ENCODE measurements around the gene KCNJ13.

Gene KCNJ13

DNA sequence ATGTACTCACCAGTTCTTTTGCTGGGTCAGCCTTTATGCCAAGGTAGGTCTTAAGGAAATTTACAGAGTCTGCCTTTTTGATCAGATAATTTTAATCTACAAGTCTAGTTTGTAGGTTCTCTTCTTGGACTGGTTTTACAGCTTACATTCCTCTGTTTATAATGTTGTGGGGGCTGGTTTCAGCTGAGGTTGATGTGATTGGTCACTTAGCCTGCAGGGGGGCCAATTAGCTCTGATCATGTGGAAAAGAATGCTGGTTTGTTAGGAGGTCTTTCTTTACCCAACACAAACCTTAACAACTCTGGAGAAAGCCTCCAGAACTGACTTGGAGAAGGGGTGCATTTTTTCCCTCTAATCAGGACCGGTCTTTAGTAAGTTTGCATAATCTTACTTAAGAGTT is at the start of gene KCNJ13:
KCNJ13 (minus strand) TSS at position 131 of the 400 bp plus-strand sequence. CDS start 5,203 bp downstream, outside the sequence.
- in situ Hi-C loops (cut with HindIII; ENCODE audit: low sequenced_read_pairs), result no loop called here

DNA sequence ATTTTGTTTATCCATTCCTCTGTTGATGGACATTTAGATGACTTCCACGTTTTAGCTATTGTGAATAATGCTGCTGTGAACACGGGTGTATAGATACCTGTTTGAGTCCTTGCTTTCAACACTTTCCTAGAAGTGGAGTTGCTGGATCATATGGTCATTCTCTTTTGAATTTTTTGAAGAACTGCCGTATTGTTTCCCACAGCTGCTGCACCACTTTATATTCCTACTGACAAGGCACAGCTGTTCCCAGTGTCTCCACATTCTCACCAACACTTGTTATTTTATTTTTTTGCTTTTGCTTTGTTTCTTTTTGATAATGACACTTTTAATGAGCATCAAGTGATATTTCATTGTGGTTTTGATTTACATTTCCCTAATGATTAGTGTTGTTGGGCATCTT is 41.4 kb upstream of the KCNJ13 start:
- in situ Hi-C loops (cut with HindIII; ENCODE audit: low sequenced_read_pairs), result no loop called here

DNA sequence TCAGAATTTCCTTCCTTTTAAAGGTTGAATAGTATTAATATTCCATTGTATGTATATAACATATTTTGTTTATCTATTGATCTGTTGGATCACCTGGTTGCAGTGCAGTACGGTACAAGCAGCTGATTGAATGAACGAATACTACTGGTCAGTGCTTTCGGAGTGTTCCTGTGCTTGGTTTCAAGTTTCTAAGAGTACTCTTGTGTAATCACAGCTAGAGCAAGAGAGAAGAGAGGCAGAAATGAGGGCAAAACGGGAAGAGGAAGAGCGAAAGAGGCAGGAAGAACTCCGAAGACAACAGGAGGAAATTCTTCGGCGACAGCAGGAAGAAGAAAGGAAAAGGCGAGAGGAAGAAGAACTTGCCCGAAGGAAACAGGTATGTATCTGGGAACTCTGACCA is 40.3 kb upstream of the KCNJ13 start:
- in situ Hi-C loops (cut with HindIII; ENCODE audit: low sequenced_read_pairs), result no loop called here

DNA sequence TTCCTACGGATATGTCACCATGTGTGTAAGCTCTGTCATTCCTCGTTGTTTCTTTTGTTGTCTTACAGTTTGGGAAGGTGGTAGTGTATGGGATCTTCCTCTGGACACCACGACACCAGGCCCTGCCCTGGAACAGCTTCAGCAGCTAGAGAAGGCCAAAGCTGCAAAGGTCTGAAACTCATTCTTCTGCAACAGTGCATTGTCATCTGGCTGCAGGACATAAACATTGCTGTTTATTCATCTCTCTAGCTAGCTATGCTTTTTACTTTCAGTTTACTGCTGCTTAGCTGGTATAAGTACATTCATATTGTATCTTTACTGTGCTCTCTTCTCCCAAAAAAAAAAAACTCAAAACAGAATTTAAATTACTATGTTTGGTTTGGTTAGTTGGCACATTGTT is 39.2 kb upstream of the KCNJ13 start:
- in situ Hi-C loops (cut with HindIII; ENCODE audit: low sequenced_read_pairs), result no loop called here

DNA sequence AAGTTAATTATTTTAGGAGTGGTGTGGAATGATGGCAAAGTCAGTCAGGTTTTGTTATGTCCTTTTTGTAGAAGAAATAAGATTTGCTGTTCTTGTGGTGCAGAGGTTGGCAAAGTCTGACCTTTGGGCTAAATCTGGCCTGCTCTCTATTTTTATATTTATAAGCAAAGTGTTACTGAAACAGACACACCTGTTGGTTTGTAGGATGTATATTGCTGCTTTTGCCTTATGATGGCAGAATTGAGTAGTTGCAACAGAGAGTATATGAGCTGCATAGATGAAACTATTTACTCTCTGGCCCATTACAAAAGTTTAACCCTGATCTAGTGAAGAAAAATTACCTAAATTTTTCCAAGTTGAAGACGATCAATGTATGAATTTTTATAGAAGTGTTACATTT is 34.1 kb upstream of the KCNJ13 start:
- in situ Hi-C loops (cut with HindIII; ENCODE audit: low sequenced_read_pairs), result no loop called here

DNA sequence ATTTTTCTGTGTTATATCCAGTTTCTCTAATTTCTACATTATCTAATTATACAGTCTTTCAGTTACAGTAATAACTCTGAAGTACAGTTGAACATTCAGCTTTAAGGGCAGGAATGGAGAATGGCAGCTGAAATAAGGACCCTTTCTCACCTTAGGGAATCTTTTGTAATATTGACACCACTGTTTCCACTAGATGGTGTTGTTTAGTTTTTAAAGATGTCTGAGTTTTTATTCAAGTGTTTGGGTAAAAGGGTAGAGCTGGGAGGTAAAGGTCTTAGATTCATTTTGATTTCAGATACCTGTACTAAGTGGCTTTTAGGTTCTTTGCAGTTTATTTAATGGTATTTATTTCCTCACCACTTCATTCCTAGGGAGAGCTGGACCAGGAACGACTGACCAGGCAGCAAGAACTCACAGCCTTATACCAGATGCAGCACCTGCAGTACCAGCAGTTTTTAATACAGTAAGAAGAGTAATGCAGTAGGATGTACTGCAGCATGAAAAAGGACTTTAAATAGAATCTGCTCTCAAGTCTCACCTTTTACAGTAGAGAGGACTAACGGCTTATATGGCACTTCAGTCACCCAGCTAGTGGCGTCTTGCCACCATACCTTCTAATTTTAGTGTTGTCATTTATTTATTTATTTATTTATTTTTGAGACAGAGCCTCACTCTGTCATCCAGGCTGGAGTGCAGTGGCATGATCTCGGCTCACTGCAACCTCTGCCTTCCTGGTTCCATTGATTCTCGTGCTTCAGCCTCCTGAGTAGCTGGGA is 33.2 kb upstream of the KCNJ13 start:
- in situ Hi-C loops (cut with HindIII; ENCODE audit: low sequenced_read_pairs), result no loop called here

DNA sequence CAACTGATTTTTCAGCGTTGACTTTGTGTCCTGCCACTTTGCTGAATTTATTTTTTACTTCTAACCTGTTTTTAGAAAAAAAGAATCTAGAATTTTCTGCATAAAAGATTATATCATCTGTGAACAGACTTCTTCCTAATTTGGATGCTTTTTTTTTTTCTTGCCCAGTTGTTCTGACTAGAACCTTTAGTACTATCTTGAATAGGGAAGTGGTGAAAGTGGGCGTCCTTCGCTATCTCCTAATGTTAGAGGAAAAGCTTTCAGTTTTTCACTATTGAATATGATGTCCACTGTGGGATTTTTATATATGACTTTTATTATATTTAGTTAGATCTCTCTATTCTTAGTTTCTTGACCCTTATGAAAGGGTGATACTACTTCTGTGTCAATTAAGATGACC is 25.7 kb upstream of the KCNJ13 start:
- in situ Hi-C loops (cut with HindIII; ENCODE audit: low sequenced_read_pairs), result no loop called here

DNA sequence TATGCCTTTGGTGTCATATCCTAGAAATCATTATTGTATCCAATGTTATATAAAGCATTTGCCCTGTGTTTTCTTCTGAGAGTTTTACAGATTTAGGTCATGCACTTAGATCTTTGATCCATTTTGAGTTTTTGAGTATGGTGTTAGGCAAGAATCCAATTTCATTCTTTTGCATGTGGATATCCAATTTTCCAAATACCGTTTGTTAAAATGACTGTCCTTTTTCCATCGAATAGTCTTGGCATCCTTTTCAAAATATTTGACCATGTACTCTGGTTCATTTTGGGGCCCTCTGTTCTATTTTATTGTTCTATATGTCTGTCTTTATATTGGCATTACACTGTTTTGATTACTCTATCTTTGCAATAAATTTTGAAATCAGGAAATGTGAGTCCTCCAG is 23.8 kb upstream of the KCNJ13 start:
- in situ Hi-C loops (cut with HindIII; ENCODE audit: low sequenced_read_pairs), result no loop called here

DNA sequence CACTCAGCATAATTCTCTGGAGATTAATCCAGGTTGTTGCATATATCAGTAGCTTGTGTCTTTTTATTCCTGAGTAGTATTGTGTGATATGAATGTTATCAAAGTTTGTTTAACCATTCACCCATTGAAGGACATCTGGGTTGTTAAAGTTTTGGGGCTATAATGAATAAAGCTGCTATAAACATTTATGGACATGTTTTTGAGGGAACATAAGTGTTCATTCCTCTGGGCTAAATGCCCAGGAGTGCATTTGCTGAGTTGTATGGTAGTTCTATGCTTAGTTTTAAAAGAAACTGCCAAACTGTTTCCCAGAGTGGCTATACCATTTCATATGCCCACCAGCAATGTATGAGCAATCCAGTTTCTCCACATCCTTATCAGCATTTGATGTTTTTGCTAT is 21.8 kb upstream of the KCNJ13 start:
- in situ Hi-C loops (cut with HindIII; ENCODE audit: low sequenced_read_pairs), result no loop called here

DNA sequence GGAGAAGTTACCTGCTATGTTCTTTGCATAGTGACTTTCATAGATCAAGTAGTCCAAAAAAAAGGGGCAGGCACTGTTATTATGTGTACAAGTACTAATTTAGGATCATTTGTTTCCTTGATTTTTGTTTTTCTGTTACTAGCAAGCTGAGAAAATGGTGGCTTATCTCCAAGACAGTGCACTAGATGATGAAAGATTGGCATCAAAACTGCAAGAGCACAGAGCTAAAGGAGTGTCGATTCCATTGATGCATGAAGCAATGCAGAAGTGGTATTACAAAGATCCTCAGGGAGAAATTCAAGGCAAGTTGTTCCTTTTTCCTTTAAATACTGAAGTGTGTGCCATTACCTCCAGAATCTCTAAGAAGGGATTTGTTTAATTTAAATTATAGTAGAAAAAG is 19.6 kb upstream of the KCNJ13 start:
- in situ Hi-C loops (cut with HindIII; ENCODE audit: low sequenced_read_pairs), result no loop called here

DNA sequence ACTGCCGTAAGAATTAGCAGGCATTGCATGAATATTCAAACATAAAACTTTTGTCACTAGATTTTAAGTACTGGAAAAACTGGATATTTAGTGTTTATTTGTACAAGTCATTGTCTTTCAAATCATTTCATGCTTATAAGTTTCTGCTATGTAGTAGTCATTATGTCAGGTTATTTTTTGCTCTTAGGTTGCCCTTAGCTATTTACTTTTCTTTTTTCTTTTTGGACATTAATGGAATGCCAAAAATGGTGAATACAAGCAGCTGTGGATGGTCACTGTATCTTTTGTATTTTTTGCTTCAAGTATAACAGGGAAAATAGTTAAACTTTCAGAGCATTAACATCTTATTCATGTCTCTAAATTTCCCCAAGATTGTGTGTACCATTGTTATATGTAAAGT is 18.6 kb upstream of the KCNJ13 start:
- in situ Hi-C loops (cut with HindIII; ENCODE audit: low sequenced_read_pairs), result no loop called here

DNA sequence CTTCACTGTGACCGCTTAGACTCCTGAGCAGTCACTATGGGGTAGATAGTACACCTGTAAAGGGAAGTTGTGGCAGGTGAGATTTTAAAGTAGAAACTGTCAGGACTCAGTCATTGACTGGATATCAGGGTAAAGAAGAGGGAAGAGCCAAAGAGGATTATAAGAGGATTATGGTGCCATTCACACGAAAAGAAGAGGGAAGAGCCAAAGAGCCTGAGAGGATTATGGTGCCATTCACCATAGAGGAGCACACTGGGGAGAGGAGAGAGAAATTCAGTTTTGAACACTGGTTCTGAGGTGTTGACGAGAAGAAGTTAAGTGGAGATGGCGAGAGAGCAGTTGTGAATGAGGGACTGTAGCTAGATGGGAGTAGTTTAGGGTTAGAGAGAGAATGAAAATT is 16.9 kb upstream of the KCNJ13 start:
- in situ Hi-C loops (cut with HindIII; ENCODE audit: low sequenced_read_pairs), result no loop called here

DNA sequence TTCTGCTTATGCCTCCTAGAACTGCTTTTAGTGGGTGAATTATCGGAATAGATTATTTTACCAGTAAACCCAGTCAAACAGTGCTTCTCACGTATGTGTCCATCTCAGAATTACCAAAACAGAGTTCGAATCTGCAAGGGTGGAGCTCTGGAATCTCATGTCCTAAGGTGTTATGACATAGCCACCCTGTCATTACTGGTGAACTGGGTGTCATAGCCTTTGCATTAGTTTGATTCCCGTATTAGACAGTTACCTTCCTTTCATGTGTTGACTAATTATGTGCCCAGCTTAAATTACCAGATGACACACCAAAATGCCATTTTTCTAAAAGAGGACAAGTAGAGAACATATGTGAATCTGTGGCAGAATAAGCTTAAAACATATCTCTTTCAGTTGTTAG is 15.2 kb upstream of the KCNJ13 start:
- in situ Hi-C loops (cut with HindIII; ENCODE audit: low sequenced_read_pairs), result no loop called here

DNA sequence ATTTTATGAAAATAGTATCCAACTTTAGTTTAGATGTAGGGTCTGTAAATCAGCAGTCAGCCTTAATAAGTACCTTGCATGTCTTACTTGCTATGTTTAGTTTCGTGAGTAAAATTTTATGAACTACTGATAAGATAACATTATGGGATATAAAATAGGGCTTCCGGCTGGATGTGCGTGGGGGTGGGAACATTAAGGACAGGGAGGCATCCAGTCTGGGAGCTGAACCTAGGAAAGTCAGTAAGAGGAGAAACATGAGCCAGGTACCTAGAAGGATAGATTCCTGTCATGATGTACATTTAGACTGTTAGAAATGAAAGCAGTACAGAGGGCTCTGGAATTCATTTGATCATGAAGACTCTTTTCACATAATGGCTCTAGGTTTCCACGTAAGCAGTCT is 12.7 kb upstream of the KCNJ13 start:
- in situ Hi-C loops (cut with HindIII; ENCODE audit: low sequenced_read_pairs), result loop anchor here (5.0 kb wide), 1 partner anchor 33 kb away; no protein-coding TSS in a partner anchor

DNA sequence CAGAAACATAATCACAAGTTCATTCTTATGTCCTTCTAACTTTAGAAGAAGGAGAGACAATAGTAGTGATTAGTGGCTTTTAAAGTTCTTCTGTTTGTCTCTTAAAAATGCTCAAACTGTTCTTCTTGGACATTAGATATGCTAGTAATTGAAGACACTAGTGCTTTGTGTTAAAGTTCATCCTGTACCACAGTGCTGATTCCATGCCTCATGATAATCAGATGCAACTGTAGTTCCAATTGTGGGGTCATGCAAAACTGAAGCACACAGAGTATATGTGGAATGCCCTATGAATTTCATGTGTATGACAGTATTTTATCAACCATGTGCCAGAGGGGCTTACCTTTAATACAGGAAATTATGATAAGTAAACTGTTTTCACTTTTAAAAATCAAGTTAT is 11.4 kb upstream of the KCNJ13 start:
- in situ Hi-C loops (cut with HindIII; ENCODE audit: low sequenced_read_pairs), result loop anchor here (5.0 kb wide), 1 partner anchor 34 kb away; no protein-coding TSS in a partner anchor

DNA sequence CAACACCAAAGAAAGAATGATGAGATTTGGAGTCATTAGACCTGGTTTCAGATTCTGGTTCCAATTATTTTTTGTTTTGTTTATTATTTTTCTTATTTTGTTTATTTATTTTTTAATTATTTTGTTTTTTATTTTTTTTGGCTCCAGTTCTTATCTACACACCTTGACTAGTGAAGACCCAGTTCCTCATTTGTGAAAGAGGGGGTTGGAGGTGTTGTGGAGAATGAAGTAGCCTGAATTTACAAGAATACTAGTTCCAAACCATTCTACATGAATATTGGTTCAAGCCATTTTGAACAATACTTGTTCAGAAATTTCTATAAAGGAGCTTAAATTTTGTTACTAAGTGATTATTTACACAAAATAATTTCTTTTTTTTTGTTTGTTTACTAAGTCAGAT is 6.9 kb upstream of the KCNJ13 start:
- in situ Hi-C loops (cut with HindIII; ENCODE audit: low sequenced_read_pairs), result no loop called here

DNA sequence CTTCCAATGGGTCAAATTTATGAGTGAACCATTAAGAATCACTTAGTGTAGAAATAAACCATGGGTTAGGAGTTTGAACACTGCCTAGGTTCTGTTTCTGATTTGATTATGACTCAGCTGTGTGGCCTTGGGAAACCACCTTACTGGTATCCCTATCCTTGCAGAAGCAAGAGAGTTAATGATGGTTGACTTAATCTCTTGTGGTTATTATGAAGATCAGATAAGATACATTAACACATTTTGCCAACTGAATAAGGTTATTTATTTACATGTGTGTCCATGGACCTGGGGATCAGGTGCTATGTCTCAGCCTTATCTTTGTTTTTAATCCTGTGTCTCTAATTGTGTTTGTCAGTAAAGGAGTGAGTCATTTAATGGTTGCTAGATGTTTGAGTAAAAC is 5.4 kb upstream of the KCNJ13 start:
- in situ Hi-C loops (cut with HindIII; ENCODE audit: low sequenced_read_pairs), result no loop called here

DNA sequence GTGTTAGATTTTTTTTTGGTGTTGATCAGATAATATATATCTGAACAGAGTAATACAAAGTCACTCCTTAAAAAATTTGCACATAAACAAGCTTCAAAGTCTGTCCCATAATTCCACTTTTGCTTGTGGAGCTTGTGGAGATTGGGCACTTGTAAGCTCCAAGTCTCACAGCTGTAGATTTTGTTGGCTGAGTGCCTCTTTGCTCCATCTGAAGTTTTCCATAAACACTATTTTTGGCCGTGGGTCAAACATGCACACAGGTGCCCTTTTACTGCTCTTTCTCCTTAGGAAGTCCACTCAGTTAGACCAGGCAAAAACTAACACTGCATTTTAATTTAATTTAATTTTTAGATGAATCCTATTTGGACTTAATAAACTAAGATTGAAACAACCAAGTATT is 3.6 kb upstream of the KCNJ13 start:
- in situ Hi-C loops (cut with HindIII; ENCODE audit: low sequenced_read_pairs), result no loop called here

DNA sequence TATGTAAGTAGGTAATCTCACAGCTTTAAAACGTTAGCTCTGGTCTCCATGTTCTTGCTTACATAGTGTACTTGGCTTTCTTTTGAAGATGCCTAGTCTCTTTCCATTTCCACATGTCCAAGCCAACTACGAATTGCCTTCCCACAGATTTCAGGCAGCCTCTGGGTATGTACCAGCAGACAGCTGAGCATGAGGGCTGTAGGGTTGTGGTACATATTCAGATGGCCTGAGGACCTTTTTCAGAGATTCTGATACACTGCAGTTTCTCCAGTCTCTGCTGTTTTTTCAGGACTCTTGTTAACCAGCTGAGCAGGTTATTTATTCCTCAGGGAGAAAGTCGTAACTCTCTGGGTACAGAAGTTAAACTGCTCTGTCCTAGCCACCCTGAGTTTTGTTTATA is 3.1 kb upstream of the KCNJ13 start:
- in situ Hi-C loops (cut with HindIII; ENCODE audit: low sequenced_read_pairs), result no loop called here

DNA sequence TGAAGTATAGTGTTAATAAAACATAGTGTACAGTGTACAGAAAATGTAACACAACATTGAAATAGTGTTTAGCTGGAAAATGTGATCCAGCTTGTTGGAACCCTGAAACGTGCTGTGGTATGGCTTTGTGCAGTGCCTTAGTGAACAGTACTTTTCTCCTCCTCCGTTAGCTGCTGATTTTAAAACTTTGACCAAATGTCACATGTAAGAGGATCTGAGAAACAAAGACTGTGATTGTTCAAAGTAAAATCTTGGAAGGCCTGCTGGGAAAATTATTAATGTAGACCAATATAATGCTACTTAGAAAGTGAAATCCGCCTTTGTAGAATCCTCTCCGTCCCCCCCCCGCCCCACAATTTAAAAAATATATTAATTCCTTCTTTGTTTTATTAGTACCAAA is 911 bp upstream of the KCNJ13 start:
- in situ Hi-C loops (cut with HindIII; ENCODE audit: low sequenced_read_pairs), result no loop called here

DNA sequence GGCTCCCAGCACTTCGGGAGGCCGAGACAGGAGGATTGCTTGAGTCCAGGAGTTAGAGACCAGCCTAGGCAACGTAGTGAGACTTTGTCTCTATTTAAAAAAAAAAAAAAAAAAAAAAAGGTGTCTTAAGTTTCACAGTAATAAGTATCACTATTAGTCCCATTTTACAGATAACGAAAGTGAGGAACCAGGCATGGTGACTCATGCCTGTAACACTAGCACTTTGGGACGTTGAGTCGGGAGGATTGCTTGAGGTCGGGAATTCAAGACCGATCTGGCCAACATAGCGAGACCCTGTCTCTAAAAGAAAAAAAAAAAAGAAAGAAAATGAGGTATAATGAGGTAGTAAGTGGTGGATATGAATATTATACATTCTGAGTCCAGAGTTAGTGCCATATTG is 2.5 kb downstream of the KCNJ13 start:
- in situ Hi-C loops (cut with HindIII; ENCODE audit: low sequenced_read_pairs), result no loop called here

DNA sequence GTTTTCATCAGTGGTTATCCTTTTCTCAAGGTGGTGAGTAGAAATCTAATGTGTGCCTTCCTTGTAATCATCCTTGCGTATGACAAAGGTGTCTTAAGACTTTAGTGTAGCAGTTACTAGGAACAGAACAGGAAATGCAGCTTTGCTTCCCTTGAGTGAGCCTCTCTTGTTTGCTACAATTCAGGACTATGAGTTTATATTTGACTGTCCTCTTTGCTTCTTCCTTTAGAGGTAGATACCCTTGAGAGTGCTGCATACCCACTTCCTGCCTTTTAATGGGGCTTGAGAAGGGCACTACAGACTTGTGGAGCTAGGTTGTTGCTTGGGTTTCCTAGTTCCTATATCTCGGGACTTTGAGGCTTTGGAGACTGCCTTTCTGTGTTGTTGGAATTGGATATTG is 3.8 kb downstream of the KCNJ13 start:
- in situ Hi-C loops (cut with HindIII; ENCODE audit: low sequenced_read_pairs), result no loop called here

DNA sequence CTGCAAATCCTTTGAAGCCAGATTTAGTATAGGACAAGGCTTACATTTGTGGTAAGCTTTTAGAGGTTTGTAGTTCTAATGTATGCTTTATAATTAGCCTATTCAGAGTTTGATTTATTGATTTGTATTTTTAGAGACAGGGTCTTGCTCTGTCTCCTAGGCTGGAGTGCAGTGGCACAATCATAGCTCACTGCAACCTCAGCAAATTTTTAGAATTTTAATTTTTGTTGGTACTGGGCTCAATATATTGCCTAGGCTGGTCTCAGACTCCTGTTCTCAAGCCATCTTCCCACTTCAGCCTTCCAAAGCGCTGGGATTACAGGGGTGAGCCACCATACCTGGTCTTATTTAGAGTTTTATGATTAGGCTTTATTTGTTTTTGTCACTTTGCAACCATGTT is 4.5 kb downstream of the KCNJ13 start:
- in situ Hi-C loops (cut with HindIII; ENCODE audit: low sequenced_read_pairs), result no loop called here

Data from endothelial cell of hepatic sinusoid (primary cell).